ENCODE measurements around the gene TUBGCP4.

TUBGCP4 gene

GRCh38 chr15:43429687-43430086, 58.8 kb downstream of the TUBGCP4 start:
- H3K36me3 ChIP-seq (ENCODE audit: control insufficient read depth in 1 of 2, insufficient read depth in 2 of 2, low read length in 2 of 2) = peaks cover 5 to 46% of the 10 kb centered on the region in 2 donors
- H3K4me1 ChIP-seq (ENCODE audit: control insufficient read depth in 1 of 2, insufficient read depth in 2 of 2, low read length in 2 of 2) = no peaks in the 10 kb centered on the region
- no peak overlapping the region for H3K27ac ChIP-seq (ENCODE audit: low read depth, low read length)
- no peak overlapping the region for H3K4me3 ChIP-seq (ENCODE audit: low read depth in 1 of 2, low read length in 2 of 2)
- H3K9me3 ChIP-seq (ENCODE audit: control insufficient read depth in 1 of 2, low read length in 2 of 2) = no peaks in the 10 kb centered on the region
- no peak overlapping the region for H3K9ac ChIP-seq (ENCODE audit: low read depth in 1 of 2, low read length in 2 of 2)
- H3K27me3 ChIP-seq (ENCODE audit: control insufficient read depth in 1 of 2, insufficient read depth in 2 of 2, low read length in 2 of 2) = no peaks in the 10 kb centered on the region

- Histone ChIP-seq H3K36me3 (ENCODE audit: control insufficient read depth in 1 of 2, insufficient read depth in 2 of 2, low read length in 2 of 2) (peaks cover 5 to 45% of the 10 kb centered on the region in 2 donors), H3K4me3 (ENCODE audit: low read depth in 1 of 2, low read length in 2 of 2) (no peak overlapping the region), H3K9me3 (ENCODE audit: control insufficient read depth in 1 of 2, low read length in 2 of 2) (no peaks in the 10 kb centered on the region), H3K27ac (ENCODE audit: low read depth, low read length) (no peak overlapping the region), H3K9ac (ENCODE audit: low read depth in 1 of 2, low read length in 2 of 2) (no peak overlapping the region), H3K27me3 (ENCODE audit: control insufficient read depth in 1 of 2, insufficient read depth in 2 of 2, low read length in 2 of 2) (no peaks in the 10 kb centered on the region), H3K4me1 (ENCODE audit: control insufficient read depth in 1 of 2, insufficient read depth in 2 of 2, low read length in 2 of 2) (no peaks in the 10 kb centered on the region)
These were observed 62.3 kb downstream of the TUBGCP4 start for GRCh38 chr15:43433165-43433564.

- Histone ChIP-seq H3K4me1 (ENCODE audit: control insufficient read depth in 1 of 2, insufficient read depth in 2 of 2, low read length in 2 of 2) (no peaks in the 10 kb centered on the region), H3K27ac (ENCODE audit: low read depth, low read length) (no peak overlapping the region)
These were observed 62.9 kb downstream of the TUBGCP4 start for GRCh38 chr15:43433661-43434303.

DNA sequence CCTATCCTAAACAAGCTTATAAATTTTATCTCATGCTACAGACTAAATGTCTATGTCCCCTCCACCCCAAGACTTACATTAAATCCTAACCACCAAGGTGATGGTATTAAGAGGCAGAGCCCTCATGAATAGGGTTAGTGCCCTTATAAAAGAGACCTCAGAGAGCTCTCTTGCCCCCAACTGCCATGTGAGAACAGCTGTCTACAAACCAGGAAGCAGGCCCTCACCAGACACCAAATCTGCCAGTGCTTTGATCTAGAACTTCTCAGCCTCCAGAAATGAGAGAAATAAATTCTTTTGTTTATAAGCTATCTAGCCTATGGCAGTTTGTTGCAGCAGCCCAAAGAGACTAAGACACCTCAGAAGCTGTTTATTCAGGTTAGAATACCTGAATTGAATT, 63.5 kb downstream of the TUBGCP4 start:
- Histone ChIP-seq H3K4me1 (ENCODE audit: control insufficient read depth in 1 of 2, insufficient read depth in 2 of 2, low read length in 2 of 2) (no peaks in the 10 kb centered on the region), H3K27ac (ENCODE audit: low read depth, low read length) (no peak overlapping the region), H3K9me3 (ENCODE audit: control insufficient read depth in 1 of 2, low read length in 2 of 2) (no peaks in the 10 kb centered on the region), H3K27me3 (ENCODE audit: control insufficient read depth in 1 of 2, insufficient read depth in 2 of 2, low read length in 2 of 2) (no peaks in the 10 kb centered on the region), H3K36me3 (ENCODE audit: control insufficient read depth in 1 of 2, insufficient read depth in 2 of 2, low read length in 2 of 2) (peaks cover 5 to 45% of the 10 kb centered on the region in 2 donors), H3K4me3 (ENCODE audit: low read depth in 1 of 2, low read length in 2 of 2) (no peak overlapping the region), H3K9ac (ENCODE audit: low read depth in 1 of 2, low read length in 2 of 2) (no peak overlapping the region)

More at GRCh38 chr15:43433661-43434303, 62.9 kb downstream of the TUBGCP4 start:
- Histone ChIP-seq H3K36me3 (ENCODE audit: control insufficient read depth in 1 of 2, insufficient read depth in 2 of 2, low read length in 2 of 2) (peaks cover 5 to 45% of the 10 kb centered on the region in 2 donors), H3K9ac (ENCODE audit: low read depth in 1 of 2, low read length in 2 of 2) (no peak overlapping the region), H3K9me3 (ENCODE audit: control insufficient read depth in 1 of 2, low read length in 2 of 2) (no peaks in the 10 kb centered on the region), H3K27me3 (ENCODE audit: control insufficient read depth in 1 of 2, insufficient read depth in 2 of 2, low read length in 2 of 2) (no peaks in the 10 kb centered on the region), H3K4me3 (ENCODE audit: low read depth in 1 of 2, low read length in 2 of 2) (no peak overlapping the region)

GRCh38 chr15:43436395-43436794, 65.5 kb downstream of the TUBGCP4 start:
- Histone ChIP-seq H3K27ac (ENCODE audit: low read depth, low read length) (no peak overlapping the region), H3K4me3 (ENCODE audit: low read depth in 1 of 2, low read length in 2 of 2) (no peak overlapping the region), H3K36me3 (ENCODE audit: control insufficient read depth in 1 of 2, insufficient read depth in 2 of 2, low read length in 2 of 2) (peaks cover 5 to 40% of the 10 kb centered on the region in 2 donors), H3K9ac (ENCODE audit: low read depth in 1 of 2, low read length in 2 of 2) (no peak overlapping the region), H3K4me1 (ENCODE audit: control insufficient read depth in 1 of 2, insufficient read depth in 2 of 2, low read length in 2 of 2) (no peaks in the 10 kb centered on the region), H3K27me3 (ENCODE audit: control insufficient read depth in 1 of 2, insufficient read depth in 2 of 2, low read length in 2 of 2) (no peaks in the 10 kb centered on the region), H3K9me3 (ENCODE audit: control insufficient read depth in 1 of 2, low read length in 2 of 2) (no peaks in the 10 kb centered on the region)

DNA sequence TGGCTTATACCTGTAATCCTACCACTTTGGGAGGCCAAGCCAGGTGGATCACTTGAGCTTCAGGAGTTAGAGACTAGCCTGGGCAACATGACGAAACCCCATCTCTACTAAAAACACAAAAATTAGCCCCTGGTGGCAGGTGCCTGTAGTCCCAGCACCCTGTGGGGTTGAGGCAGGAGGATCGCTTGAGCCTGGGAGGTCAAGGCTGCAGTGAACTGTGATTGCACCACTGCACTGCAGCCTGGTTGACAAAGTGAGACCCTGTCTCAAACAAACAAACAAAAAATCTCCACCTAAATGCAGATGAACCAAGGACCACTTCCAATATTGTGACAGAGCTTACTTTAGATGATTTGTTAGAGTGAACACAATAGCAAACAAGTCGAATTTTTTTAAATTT, 68.4 kb downstream of the TUBGCP4 start:
- Histone ChIP-seq H3K27me3 (ENCODE audit: control insufficient read depth in 1 of 2, insufficient read depth in 2 of 2, low read length in 2 of 2) (no peaks in the 10 kb centered on the region), H3K9me3 (ENCODE audit: control insufficient read depth in 1 of 2, low read length in 2 of 2) (no peaks in the 10 kb centered on the region), H3K36me3 (ENCODE audit: control insufficient read depth in 1 of 2, insufficient read depth in 2 of 2, low read length in 2 of 2) (peaks cover 5 to 18% of the 10 kb centered on the region in 2 donors), H3K27ac (ENCODE audit: low read depth, low read length) (no peak overlapping the region), H3K4me1 (ENCODE audit: control insufficient read depth in 1 of 2, insufficient read depth in 2 of 2, low read length in 2 of 2) (no peaks in the 10 kb centered on the region), H3K9ac (ENCODE audit: low read depth in 1 of 2, low read length in 2 of 2) (no peak overlapping the region), H3K4me3 (ENCODE audit: low read depth in 1 of 2, low read length in 2 of 2) (no peak overlapping the region)

DNA sequence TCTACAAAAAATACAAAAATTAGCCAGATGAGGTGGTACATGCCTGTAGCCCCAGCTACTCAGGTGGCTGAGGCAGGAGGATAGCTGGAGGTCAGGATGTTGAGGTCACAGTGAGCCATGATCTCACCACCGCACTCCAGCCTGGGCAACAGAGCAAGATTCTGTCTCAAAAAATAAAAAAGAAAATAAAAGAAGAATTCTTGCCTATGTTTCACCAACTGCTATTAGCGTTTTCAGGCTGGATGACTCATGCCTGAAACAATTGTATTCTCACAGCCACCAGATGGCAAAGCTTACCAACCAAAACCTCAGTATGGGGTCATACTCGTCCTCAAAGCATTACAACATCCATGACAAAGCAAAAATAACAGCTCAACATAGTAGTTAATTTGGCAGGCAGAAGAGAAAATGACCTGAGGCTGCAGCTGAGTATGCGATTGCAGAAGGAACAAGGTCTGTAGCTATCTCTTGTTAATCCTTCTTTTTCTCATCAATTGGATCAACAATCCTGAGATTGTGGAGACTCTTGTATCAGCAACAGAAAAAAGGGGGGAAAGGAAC, 69.9 kb downstream of the TUBGCP4 start:
- peaks cover 5 to 18% of the 10 kb centered on the region in 2 donors for H3K36me3 ChIP-seq (ENCODE audit: control insufficient read depth in 1 of 2, insufficient read depth in 2 of 2, low read length in 2 of 2)
- no peaks in the 10 kb centered on the region for H3K4me1 ChIP-seq (ENCODE audit: control insufficient read depth in 1 of 2, insufficient read depth in 2 of 2, low read length in 2 of 2)
- no peaks in the 10 kb centered on the region for H3K27me3 ChIP-seq (ENCODE audit: control insufficient read depth in 1 of 2, insufficient read depth in 2 of 2, low read length in 2 of 2)
- H3K9ac ChIP-seq (ENCODE audit: low read depth in 1 of 2, low read length in 2 of 2) = no peak overlapping the region
- H3K4me3 ChIP-seq (ENCODE audit: low read depth in 1 of 2, low read length in 2 of 2) = no peak overlapping the region
- H3K9me3 ChIP-seq (ENCODE audit: control insufficient read depth in 1 of 2, low read length in 2 of 2) = no peaks in the 10 kb centered on the region
- no peak overlapping the region for H3K27ac ChIP-seq (ENCODE audit: low read depth, low read length)

DNA sequence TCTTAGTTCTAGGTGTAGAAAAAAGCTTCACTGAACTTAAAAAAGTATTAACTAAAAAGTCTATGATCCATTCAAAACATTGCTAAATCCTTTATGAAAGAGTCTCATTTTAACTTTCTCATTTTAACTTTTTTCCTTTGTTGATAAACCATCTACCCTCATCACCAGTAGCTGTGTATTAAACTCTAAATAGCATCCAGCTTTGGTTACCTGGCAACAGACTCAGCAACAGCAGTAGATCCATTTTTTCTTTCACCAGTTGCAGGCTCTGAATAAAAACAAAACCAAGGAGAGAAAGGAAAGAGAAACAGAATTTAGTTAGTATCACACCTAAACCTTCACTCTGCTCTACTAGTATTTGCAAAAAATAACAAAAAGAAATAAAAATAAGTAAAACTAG, 70.4 kb downstream of the TUBGCP4 start:
- no peaks in the 10 kb centered on the region for H3K4me1 ChIP-seq (ENCODE audit: control insufficient read depth in 1 of 2, insufficient read depth in 2 of 2, low read length in 2 of 2)
- no peaks in the 10 kb centered on the region for H3K27me3 ChIP-seq (ENCODE audit: control insufficient read depth in 1 of 2, insufficient read depth in 2 of 2, low read length in 2 of 2)
- H3K36me3 ChIP-seq (ENCODE audit: control insufficient read depth in 1 of 2, insufficient read depth in 2 of 2, low read length in 2 of 2) = peaks cover 5 to 20% of the 10 kb centered on the region in 2 donors
- no peak overlapping the region for H3K27ac ChIP-seq (ENCODE audit: low read depth, low read length)
- H3K9ac ChIP-seq (ENCODE audit: low read depth in 1 of 2, low read length in 2 of 2) = no peak overlapping the region
- H3K9me3 ChIP-seq (ENCODE audit: control insufficient read depth in 1 of 2, low read length in 2 of 2) = no peaks in the 10 kb centered on the region
- no peak overlapping the region for H3K4me3 ChIP-seq (ENCODE audit: low read depth in 1 of 2, low read length in 2 of 2)

- H3K4me3 ChIP-seq (ENCODE audit: low read depth in 1 of 2, low read length in 2 of 2) = no peak overlapping the region
- H3K27me3 ChIP-seq (ENCODE audit: control insufficient read depth in 1 of 2, insufficient read depth in 2 of 2, low read length in 2 of 2) = no peaks in the 10 kb centered on the region
- no peak overlapping the region for H3K27ac ChIP-seq (ENCODE audit: low read depth, low read length)
- no peaks in the 10 kb centered on the region for H3K4me1 ChIP-seq (ENCODE audit: control insufficient read depth in 1 of 2, insufficient read depth in 2 of 2, low read length in 2 of 2)
- no peak overlapping the region for H3K9ac ChIP-seq (ENCODE audit: low read depth in 1 of 2, low read length in 2 of 2)
- H3K9me3 ChIP-seq (ENCODE audit: control insufficient read depth in 1 of 2, low read length in 2 of 2) = no peaks in the 10 kb centered on the region
- H3K36me3 ChIP-seq (ENCODE audit: control insufficient read depth in 1 of 2, insufficient read depth in 2 of 2, low read length in 2 of 2) = peaks cover 4 to 8% of the 10 kb centered on the region in 2 donors
These were observed 75.4 kb downstream of the TUBGCP4 start for GRCh38 chr15:43446344-43446743.

DNA sequence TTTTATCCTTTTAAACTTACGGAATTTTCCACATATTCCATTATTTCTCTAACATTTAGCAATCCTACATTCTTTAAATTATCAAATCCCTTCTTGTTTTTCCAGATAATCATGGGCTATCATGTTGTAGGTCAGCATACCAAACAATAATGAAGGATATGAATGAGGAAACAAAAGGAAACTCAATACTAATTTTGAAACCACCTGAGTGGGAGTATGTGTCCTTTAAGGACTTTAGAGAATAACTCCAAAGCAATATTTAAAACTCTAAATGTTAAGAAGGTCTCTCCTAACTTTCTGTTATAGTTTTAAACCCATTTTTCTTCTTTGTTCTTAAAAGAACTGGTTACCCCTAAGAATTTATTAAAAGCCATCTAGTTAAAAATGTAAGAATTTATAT, 79.1 kb downstream of the TUBGCP4 start:
- Histone ChIP-seq H3K36me3 (ENCODE audit: control insufficient read depth in 1 of 2, insufficient read depth in 2 of 2, low read length in 2 of 2) (peaks cover 4 to 8% of the 10 kb centered on the region in 2 donors), H3K27ac (ENCODE audit: low read depth, low read length) (no peak overlapping the region), H3K9me3 (ENCODE audit: control insufficient read depth in 1 of 2, low read length in 2 of 2) (no peaks in the 10 kb centered on the region), H3K4me3 (ENCODE audit: low read depth in 1 of 2, low read length in 2 of 2) (no peak overlapping the region), H3K4me1 (ENCODE audit: control insufficient read depth in 1 of 2, insufficient read depth in 2 of 2, low read length in 2 of 2) (no peaks in the 10 kb centered on the region), H3K27me3 (ENCODE audit: control insufficient read depth in 1 of 2, insufficient read depth in 2 of 2, low read length in 2 of 2) (no peaks in the 10 kb centered on the region), H3K9ac (ENCODE audit: low read depth in 1 of 2, low read length in 2 of 2) (no peak overlapping the region)

Measured in duodenal mucosa (tissue), 2 donors.